Measurements from ENCODE around the gene CALD1.

CALD1 gene

DNA sequence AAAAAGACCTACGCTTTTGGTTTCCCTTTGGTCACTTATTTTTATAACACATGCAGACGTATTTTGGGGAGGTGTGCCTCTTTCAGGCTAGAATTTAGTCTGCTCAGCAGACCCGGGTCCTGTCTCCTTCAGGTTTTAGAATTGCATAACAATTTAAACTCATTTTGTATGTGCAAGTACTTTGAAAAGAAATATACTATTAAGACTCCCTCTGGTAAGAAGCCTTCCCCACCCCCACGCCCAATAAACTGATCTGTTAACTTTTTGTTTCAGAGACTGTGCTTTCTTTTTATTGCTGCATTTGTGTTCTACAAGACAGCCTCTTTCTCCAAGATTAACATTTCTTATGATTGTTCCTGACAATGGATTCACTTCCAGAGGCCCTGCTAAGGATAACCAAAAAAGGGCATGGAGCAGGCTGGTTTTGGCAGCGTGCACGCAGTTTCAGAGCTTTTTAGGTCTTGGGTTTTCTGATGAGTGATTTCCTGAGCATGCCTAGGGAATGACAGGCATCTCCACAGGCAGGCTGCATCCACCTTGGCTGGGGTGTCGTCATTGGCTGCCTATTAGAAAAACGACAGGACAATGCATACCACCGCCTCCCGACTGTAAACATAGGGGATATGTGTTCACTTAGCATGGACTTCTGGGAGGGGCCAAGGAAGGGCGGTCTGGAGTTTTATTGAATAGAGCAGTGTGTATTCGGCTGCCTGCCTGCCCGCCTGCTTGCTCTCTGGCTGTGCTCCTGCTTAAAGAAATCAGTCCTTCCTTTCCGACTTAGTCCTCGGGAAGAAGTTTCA is at the start of gene CALD1:
Gene CALD1, plus strand, starts transcription at position 694 of the 800 bp plus-strand sequence. CDS start 88,100 bp downstream, outside the sequence.
- DNase-seq: peak in 1 of 2 donors; percentile 2

GRCh38 chr7:134729895-134730294 is 49.5 kb upstream of the CALD1 start:
- DNase-seq: no peak

DNA sequence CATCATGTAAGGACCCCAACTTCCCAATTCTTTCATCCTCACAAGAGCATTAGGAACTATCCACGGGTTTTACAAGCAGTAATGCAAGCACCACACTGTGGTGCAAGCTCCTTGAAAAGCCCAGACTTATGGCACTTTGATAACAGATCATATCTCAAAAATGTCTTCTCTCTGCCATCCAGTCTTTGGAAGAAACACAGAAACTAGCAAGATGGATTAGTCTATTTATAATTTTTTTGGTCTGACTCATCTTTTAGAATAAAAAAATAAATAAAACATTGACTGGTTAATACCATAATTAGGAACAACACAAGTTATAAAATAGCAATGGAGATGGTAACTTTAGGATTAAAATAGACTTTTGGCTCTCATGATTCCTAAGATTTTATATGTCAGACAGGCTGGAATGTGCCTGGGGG is 49.0 kb upstream of the CALD1 start:
- no peak for DNase-seq

DNA sequence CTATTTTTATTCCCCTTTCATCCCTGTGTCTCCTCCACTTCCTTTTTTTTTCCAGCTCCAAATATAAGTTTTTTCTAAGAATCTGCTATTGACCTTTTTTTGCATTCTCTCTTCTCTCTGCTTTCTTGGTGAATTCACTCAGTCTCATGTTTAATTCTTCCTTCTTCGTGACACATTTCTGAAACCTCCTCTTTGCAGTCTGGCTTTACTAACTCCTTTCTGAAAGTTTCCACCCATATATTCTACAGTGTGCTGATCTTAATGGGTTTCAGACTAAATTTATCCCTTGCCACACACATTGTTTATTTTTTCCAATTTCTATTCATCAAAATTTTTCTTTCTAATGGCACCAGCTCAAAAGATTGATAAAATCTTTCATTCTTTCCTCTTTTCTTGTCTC is 47.8 kb upstream of the CALD1 start:
- DNase-seq: no peak

GRCh38 chr7:134732728-134733127 is 46.7 kb upstream of the CALD1 start:
- DNase-seq: no peak

DNA sequence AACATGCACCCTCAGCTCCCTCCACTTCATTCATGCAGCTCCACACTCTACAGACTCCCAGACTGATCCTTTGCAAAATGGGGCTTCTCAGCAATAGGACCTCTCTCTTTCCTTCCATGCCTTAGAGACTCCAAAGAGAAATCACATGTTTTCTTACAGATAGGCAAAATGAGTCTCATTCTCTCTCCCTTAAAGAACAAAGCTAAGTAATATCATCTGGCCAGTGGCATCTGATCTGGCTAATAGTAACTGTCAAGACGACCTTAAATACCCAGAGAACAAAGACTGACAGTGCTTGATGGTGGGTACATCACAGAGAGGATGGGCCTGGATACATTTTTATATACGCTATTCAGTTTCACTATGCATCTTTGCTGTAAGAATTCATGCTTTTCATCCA is 43.1 kb upstream of the CALD1 start:
- no peak for DNase-seq

GRCh38 chr7:134737566-134738345 is 41.7 kb upstream of the CALD1 start:
- DNase-seq: no peak

DNA sequence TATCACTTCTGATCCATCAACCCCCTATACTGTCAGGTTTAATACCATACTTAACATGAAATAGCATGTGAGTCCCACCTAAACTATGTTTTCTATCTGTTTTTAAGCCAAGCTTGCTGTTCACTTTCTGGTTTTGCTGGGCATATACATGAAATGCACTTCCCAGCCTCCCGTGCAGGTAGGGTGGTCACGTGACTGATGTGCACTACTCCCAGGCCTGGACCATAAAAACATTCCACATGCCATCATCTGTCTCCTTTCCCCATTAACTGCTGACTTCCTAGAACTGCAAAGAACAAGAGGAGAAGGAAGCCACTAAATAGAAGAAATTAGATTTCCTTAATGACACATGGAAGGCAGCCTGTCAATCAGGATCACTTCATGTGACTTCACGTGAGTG is 40.1 kb upstream of the CALD1 start:
- DNase-seq: no peak

DNA sequence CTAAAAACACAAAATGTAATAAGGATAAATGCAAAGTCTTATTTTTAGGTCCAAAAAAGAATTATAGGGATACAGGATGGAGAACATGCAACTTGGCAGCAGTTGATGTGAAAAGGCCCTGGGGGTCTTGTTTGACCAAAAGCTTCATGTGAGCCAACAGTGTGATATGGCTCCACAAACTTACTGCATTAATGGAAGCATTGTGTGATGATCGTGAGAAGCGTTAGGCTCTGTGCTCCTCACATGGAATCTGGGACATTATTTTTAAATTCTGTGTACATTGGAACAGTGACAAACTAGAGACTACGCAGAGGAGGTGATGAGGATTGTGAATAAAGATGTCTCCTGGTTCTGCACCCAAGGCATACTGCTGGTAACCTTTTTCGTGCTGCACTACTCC is 39.1 kb upstream of the CALD1 start:
- DNase-seq: no peak

- DNase-seq: no peak
These were observed 37.4 kb upstream of the CALD1 start for GRCh38 chr7:134741907-134742635.

GRCh38 chr7:134742688-134743350 is 36.6 kb upstream of the CALD1 start:
- no peak for DNase-seq

GRCh38 chr7:134744569-134744968 is 34.9 kb upstream of the CALD1 start:
- DNase-seq: no peak

DNA sequence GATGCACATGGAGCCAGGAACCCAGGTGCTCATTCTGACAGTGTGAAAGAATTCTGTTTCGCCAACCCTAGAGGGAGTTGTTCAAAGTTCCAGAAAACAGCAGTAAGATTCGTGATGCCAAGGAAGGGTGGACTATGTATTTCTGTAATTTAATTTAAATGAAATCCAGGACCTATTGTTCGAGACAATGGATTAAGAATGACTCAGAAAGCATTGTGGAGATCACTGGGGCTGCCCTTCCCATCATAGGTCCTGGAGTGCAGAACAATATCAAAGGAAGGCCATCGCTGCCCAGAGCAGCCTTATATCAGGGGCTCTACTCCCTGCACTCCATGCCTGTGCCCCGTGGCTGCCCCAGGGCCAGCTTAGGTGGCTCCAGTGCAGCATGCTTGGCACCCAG is 32.1 kb upstream of the CALD1 start:
- no peak for DNase-seq

- DNase-seq: peak in 1 of 2 donors; percentile 41
These were observed 29.1 kb upstream of the CALD1 start for GRCh38 chr7:134750083-134751062.

DNA sequence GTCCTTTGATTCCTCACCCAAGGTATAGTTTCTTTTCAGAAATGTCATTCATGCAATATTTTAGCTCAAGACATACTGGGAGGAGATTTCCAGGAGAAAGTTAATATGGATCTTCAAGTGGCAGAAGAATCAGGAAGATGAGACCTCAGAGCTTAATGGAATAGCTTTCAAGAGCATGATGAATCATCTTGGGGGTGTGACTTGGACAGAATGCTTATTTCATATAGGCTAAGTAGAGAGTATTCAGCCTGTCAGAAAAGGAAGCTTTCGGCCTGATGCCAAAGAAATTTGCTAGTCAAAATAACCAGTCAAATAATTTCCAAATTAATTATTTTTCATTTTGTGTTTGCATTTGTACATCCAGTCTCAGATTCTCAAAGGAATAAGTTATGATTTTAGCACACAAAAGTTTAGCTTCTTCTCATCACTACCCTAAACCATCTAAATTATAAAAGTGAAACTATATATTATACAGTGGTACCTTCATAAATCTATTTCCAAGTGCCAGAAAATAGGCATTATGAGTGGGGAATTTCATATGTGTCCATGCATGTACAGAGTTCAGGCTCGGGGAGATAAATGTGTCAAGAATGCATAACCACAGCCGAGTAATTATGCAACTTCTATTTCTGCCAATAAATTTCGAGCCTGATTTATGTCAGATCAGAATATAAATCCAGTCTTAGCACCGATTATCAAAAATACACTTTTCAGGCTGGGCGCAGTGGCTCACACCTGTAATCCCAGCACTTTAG is 27.3 kb upstream of the CALD1 start:
- no peak for DNase-seq

DNA sequence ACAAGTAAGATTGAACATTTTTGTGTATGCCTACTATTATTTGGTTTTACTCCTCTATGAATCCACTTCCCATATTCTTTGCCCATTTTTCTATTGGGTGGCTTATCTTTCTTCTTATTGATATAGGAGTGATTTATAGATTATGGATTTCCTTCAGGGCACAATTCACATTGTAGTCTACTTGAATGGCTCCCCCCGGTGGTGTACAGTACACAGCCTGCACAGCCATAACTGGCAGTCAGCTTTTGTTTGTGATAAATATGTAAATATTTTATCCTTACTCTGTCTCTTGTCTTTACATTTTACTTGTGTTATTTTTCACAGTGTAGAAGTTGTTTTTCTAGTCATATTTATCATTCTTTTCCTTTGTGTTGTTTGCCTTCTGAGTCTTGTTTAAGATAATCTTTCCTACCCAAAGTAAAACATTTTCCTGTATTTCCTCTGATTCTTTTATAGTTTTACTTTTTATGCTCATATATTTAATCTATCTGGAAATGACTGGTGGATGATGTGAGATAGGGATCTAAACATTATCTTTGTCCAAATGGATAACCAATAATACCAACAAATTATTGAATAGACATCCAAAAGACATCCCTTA is 23.9 kb upstream of the CALD1 start:
- peak in 1 of 2 donors; percentile 24 for DNase-seq

GRCh38 chr7:134757938-134758337 is 21.5 kb upstream of the CALD1 start:
- no peak for DNase-seq

DNA sequence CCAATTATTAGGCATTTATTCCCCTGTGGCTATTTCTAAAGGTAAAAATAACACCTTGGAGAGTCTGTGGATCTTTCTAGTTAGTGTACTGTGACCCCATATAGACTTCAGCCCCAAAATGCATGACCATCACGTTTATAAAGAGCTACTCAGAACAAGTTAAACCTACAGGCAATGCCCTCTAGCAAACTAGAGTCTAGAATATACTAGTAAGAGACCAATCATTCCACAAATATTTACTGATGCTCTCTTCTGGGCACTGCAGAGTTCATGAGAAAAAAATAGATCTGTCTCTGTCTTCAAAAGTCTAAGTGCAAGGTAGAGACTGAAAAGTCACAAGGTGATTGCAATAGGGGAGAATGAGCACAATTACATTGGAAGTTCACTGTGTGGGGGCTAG is 20.5 kb upstream of the CALD1 start:
- DNase-seq: no peak

DNA sequence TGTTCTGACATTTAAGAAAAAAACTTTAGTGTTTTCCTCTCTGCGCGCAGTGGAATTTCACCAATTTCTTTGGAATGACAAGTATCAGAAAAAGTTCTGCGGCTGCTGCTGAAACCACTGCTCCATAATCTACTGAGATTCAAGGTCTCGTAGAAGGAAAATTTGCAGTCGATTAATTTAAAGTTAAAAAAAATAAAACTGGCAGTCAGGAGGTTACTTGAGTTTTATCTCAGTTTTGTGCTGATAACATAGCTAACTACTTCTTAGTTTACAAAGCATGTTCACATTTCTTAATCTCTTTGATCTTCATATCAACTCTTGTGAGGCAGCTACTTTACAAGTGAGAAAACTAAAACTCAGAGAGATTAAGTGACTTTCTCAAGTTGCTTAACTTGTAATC is 18.2 kb upstream of the CALD1 start:
- no peak for DNase-seq

GRCh38 chr7:134763960-134764359 is 15.5 kb upstream of the CALD1 start:
- DNase-seq: no peak
